Uterus (tissue), 2 donors: ENCODE measurements around the gene SPECC1.

Experiments used
- POLR2A ChIP-seq, 2 donors: fragments of 450-650 bp; IDR thresholded peaks; one replicate each; pipeline ENCODE4 v1.6.1; 2016; ENCODE audit warnings: antibody characterized with exemption in 2 of 2, mild to moderate bottlenecking in 1 of 2, moderate library complexity in 1 of 2
- TF ChIP-seq, protein P1 (sequence below), 4 experiments: fragments of 200-600 bp in 2 of 4; fragments of 450-650 bp in 2 of 4; sonication (generic) in 2 of 4; IDR thresholded peaks; one replicate each; pipeline ENCODE4 v1.5.1; 2016 to 2019; ENCODE audit warnings: antibody characterized with exemption in 4 of 4, mild to moderate bottlenecking in 2 of 4, moderate library complexity in 1 of 4

DNA sequence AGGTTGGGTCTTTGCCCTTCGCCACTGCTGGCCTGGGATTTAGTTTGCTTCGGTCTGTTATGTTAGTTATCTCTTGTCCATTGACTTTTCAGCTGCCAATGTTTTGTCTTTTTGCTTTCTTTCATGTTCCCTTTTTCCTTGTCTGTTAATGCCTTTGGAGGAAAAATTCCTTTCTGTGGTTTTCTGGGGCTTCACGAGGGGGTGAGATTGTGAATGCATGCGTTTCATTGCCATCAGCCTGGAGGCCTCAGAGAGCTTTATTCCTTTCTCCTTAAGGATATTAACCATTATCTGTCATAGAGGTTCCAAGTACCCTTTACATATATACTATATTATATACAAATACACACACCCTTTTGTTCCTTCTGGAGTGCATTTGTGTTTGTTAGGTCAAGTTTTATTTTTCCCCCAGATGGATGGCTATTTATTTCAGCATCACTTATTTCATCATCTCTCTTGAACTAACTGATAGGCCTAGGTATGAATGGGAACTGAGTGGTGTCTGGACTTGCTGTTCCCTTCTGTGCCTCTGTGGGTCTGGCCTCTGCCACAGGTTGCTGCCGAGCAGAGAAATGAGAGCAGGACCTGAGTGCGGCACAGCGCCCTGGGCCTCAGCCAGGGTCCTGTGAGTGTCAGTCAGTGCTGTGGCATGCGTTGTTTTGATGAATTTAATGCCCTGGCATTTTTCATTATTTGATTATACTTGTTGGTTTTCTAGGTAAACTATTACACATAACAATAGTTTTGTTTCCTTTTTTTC lies 264.8 kb downstream of the SPECC1 start:
- TF ChIP-seq, protein P1, sequence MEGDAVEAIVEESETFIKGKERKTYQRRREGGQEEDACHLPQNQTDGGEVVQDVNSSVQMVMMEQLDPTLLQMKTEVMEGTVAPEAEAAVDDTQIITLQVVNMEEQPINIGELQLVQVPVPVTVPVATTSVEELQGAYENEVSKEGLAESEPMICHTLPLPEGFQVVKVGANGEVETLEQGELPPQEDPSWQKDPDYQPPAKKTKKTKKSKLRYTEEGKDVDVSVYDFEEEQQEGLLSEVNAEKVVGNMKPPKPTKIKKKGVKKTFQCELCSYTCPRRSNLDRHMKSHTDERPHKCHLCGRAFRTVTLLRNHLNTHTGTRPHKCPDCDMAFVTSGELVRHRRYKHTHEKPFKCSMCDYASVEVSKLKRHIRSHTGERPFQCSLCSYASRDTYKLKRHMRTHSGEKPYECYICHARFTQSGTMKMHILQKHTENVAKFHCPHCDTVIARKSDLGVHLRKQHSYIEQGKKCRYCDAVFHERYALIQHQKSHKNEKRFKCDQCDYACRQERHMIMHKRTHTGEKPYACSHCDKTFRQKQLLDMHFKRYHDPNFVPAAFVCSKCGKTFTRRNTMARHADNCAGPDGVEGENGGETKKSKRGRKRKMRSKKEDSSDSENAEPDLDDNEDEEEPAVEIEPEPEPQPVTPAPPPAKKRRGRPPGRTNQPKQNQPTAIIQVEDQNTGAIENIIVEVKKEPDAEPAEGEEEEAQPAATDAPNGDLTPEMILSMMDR (IDR thresholded peaks at IDR 0.05) = no peak
- TF ChIP-seq POLR2A (IDR thresholded peaks at IDR 0.05) = no peak
